Measurements from ENCODE around the gene LPO.

Gene LPO

DNA sequence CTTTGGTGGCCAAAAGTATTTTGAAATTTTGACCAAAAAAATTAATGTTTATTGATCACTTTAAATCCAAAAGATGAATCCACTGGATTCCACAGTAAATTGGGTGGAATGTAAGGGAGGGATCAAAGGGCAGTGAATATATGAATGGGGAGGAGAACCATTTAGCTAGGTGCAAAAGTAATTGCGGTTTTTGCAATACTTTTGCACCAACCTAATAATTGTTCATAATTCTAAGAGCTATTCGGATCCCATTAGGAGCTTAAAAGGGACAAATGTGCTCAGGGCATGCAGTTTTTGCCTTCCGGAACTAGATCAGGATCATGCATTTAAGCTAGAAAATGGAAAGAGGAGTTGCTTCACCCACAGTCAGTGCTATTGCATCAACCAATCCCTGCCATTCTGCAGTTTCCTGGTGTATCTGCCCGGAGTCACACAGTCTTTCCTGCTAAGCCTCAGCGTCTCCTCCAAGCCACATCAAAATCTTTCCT lies at the start of gene LPO:
TSS of gene LPO (plus strand) at position 438 of the 488 bp plus-strand sequence. CDS start 4,396 bp downstream, outside the sequence.
- DNase-seq: no peak

DNA sequence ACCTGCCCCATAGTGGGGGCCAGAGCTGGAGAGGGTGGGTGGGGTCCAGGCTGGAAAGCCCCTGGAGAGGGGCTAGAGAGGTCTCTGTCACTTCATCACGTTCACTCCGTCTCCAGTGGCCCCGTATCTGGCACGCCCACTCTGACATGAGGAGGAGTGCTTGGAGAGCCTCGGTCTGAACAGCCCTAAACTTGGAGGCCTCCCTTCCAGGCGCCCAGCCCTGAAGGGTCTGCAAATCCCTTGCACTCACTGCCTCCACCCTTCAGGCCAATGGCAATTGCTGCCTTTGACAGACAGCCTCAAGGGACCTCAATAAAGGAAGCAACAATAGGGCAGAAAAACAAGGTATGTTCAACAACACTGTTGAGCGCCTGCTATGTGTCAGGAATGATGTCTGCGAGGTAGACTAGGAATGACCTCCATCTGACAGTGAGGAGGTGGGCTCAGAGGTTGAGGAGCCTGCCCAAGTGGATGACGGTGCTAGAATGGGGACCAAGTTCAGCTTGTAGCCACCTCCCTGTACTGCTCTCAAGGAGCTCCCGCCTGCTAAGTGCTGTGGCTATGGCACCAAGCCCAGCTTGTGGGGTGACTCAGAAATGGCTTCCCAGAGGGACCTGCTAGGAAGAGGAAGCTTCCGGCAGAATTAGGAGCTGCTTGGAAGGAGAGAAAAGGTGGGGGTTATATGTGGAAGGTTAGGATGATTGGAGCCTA lies 48.8 kb upstream of the LPO start:
- DNase-seq: no peak

DNA sequence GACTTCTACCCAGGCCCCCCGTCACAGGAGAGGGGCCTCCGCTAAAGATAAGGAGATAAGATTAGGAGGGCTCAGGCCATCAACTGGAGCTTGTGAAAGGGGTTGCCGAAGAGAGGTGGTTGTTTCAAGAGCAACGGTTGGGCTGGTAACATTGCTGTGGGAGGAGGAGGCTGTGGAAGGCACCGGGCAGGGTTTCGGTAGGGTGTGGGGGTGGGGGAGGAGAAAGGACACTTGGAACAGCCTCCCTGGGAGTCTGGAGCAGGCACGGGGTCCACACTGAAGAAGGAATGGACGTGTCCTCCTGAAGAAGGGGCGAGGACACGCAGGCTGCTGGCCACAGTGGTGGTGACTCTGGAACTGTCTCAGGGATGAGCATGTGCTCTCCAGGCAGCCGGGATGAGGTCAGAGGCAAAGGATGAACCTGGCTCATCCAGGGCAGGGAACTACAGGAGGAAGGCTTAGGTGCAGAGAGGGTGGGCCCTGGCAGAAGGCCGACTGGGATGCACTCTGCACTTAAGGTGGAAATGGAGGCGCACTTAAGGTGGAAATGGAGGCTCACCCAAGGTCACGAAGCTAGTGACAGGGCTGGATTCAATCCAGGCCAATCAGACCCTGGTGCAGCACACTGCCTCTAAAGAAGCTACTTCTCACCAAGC lies 47.0 kb upstream of the LPO start:
- DNase-seq: no peak

DNA sequence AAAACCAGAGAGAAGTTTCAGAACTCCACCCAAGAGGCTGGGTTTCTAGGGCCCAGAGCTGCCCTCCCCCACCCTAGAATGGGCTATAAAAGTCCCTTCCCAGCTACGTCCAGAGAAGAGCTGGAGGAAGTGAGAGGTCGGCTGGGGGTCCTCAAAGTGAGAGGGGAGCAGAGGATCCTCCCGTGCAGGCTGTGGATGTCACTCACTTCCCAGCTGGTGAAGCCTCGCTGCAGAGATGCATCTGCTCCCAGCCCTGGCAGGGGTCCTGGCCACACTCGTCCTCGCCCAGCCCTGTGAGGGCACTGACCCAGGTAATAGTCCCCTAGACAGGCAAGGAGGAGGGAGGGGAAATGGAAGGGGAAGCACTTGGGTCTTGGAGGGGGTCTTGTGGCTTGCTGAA lies 45.8 kb upstream of the LPO start, which contains the start of gene EPX:
TSS of gene EPX (plus strand) at position 115 of the 400 bp plus-strand sequence. CDS start at position 236, 121 bp downstream.
- no peak for DNase-seq

DNA sequence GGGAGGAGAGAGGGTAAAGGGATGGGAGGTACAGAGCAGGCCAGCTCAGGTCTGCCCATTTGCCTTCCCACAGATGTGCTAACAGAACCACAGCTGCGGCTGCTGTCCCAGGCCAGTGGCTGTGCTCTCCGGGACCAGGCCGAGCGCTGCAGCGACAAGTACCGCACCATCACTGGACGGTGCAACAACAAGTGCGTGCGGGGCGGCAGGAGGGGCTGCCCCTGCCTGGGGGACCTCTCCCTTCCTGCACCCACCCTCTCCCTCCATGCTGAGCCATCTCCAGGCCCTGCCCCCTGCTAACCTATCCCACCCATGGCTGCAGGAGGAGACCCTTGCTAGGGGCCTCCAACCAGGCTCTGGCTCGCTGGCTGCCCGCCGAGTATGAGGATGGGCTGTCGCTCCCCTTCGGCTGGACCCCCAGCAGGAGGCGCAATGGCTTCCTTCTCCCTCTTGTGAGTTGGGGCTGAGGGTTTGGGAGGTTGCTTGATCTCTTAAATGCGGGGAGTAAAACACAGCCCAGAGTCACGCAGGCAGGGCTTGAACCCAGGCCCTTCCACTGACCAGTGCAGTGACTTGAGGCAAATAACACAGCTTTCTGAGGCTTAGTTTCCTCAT lies 44.6 kb upstream of the LPO start:
- DNase-seq: no peak

DNA sequence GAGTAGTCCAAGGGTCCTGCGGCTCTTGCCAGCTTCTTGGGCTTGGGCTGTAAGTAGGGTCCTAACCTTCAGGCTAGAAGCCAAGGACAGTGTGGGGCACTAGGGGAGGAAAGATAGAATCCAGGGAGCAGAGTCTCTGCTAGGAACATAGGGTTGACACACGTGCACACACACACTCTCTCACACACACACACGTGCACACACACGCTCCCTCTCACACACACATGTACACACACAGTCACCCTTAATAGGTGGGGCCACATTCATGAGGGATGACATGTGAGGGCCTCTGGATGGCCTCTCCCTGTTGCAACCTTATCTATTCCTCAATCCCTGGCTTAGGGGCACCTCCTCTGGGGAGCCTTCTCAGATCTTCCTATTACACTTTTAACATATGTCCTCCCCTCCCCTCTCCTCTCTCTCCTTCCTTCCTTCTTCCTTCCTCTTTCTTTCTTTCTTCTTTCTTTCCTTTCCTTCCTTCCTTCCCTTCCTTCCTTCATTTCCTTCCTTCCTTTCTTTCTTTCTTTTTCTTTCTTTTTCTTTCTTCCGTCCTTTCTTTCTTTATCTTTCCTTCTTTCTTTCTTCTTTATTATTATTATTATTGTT lies 42.8 kb upstream of the LPO start:
- no peak for DNase-seq

DNA sequence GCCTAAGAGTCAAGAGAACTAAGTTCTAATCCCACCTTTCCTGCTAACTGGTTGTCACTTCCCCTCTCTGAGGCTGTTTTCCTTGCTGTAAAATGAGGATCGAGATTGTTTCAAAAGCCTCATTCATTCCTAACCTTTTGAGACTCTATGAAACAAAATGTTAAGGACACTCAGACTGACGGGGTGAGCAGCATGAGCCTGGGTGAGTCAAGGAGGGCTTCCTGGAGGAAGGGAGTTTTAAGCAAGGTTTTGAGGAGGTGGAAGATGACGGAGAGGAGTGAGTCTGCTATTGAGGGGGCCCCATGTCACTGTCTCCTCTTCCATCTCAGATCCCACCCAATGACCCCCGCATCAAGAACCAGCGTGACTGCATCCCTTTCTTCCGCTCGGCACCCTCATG lies 41.8 kb upstream of the LPO start:
- DNase-seq: no peak

DNA sequence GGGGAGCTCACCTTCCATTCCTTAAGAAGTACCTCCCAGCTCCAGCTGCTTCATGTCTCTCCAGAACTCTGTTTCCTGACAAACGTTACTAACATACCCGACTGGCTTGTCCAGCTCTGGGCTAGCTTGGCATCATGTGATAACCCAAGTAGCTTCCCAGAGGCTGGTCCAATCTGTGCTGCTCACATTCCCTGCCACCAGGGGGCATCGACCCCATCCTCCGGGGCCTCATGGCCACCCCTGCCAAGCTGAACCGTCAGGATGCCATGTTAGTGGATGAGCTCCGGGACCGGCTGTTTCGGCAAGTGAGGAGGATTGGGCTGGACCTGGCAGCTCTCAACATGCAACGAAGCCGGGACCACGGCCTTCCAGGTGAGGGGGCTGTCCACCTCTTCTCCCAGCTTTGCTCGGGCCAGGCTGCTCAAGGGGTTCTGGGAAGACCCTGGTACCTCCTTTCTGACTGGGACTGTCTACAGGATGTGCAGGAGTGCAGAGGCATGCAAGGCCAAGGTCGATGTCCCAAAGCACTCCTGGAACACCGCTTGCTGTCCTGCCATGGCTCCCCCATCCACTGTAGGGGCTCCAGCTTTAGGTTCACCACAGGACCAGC lies 38.3 kb upstream of the LPO start:
- peak; percentile 70 for DNase-seq

DNA sequence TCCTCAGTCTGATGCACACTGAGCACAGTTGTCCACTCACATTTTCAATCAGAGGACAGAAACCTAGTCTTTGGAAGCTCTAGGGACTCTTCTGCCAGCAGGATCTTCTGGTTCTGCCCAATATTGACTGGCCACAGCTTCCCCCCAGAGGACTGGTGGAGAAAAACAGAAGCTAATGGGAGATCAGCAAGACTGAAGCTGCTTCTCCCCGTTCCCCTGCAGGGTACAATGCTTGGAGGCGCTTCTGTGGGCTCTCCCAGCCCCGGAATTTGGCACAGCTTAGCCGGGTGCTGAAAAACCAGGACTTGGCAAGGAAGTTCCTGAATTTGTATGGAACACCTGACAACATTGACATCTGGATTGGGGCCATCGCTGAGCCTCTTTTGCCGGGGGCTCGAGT lies 35.5 kb upstream of the LPO start:
- DNase-seq: no peak

DNA sequence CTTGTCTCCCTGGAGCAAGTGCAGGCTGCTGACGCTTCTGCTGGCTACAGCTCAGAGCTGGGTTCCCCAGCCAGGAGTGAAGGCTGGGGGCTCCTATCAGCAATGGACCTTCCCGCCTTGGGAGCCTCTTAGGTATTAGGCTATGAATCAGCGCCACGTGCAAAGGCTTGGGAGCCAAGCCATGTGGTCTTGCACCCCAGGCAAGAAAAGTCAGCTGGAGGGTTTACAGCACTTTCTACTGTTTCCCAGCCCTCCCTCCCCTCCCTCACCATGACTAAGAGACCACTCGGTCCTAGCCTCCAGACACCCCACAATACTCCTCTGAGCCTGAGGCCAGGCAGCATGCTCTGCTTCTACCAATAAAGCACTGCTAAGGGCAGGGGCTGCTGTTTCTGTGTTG lies 33.6 kb upstream of the LPO start:
- no peak for DNase-seq

DNA sequence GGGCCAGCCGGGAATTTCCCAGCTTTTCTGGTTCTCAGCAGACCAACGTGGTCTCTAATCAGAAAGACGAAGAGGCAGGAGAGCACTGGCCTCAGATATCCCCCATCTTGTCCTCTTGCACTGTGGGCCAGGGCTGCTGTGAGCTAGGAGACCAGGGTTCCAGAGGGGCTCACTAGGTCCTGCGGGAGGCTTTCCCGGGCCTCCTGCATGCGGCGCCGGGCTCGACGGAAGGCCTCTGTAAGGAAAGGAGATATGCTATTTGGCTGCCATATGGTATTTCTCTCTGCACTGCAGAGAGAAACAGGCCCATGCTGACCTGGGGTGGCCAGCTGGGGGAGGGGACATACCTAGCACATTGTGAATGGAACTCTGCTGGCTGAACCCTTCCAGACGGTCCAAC lies 32.4 kb upstream of the LPO start:
- DNase-seq: no peak

DNA sequence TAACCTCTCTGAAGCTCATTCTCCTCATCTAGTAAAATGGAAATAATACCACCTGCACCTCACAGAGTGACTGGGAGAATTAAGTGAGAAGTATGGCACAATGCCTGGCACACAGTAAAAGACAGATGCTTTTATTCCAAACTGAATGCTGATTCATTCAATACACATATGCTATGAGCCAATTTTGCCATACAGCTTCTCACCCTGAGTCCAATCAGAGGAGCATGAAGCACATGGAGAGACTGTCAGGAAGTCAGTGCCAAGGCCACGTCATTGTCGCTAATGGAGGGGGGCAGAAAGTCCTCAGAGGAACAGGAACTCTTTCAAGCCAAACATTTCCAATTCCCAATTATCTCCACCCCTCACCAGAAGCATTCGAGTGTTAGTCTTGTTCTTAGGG lies 30.9 kb upstream of the LPO start:
- no peak for DNase-seq

DNA sequence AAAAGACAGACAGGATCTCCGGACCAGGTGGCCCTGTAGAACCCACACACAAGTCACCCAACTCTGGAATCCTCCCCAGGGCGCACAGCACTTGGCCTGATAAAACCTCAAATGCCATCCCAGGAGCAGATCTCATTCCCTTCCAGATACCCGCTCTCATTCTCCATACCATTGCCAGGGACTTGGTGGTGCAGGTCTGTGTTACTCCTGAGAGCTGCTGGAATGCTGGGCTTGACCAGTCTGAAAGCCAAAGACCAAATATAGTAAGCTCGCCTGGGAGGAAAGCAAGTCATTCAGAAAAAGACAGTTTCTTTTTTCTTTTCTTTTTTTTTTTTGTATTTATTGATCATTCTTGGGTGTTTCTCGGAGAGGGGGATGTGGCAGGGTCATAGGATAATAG lies 30.0 kb upstream of the LPO start:
- no peak for DNase-seq

DNA sequence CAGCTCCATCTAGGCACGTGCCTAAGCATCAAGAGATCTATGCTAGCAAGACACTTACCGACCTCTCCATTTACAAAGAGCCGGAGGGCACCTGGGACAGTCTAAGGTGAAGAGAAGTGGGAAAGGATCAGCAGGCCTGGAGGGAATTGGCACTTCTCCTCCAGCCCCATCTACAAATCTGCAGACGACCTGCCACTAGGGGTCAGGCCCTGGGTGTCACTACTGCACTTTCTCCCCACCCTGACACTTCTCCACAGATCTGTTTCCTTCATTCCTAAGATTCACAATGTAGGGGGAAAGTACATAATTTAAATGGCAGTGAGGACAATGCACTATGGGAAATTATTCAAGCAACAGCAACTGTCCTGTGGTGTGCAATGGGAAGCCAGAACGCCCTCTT lies 27.5 kb upstream of the LPO start:
- DNase-seq: no peak

DNA sequence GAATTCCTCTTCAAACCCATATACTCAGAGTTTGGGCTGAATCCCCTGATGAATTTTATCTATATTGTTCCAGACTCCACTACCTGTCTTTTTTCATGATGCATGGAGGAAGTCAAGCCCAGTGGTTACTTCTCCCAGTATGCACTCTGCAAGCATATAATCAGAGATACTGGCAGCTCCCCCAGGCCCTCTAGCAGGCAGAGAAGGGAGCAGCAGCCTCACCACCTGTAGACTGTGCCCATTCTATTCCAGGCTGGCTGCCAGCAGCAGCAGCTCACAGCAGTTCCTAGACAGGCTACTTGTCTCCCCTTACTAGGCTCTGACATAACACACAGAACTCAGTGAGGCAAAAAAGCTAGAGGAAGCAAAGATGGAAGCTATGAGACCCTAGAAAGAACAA lies 22.7 kb upstream of the LPO start:
- no peak for DNase-seq

DNA sequence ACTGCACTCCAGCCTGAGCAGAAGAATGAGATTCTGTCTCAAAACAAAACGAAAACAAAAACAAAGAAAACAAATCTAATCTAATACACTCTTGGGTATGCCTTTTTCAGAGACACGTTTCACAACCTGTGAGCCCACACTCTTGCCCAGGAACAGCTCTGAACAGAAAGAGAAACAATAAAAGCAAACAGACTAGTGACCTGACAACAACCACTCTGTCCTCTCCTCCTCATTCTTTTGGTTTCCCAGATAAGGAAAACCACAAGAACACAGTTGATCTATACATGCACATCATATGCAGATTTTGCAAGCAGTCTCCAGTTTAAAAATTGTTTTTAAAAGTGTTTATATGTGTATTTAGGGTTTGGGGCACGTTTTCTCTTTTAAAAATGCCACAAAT lies 20.6 kb upstream of the LPO start:
- no peak for DNase-seq

DNA sequence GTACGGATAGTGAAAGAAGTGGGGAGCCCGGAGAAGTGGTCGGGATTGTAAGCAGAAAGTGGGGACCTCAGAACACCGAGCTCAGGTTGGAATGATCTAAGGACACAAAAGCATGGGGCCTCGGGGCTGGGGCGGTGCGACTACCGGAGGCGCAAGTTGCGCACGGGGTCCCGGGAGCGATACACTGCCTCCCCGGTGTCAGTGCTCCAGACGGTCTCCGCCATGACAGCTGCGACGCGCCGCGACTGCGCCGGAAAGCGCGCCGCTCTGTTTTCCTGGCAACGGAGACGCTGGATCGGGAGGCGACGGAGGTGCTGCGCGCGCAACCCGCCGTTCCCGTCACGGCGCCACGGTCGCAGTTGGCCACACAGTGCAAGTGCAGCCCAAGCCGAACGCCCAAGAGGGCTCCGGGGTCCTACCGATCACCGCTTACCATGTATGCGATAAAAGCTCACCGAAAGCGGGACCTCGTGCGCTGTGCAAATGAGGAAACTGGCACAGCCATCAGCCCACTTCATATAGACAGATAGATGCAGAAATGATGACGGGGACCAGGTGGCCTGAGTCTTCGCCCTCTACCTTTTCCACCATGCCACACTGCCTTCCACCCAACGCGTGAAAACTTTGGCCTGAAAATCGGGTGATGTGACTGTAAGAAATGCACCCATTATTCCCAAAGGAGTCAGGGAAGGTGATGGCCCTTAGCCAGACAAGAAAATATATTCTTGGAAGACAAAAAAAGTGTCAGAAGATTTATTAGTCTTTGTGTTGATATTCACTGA lies 19.2 kb upstream of the LPO start, which contains the start of gene MKS1:
TSS of gene MKS1 (minus strand) at position 249 of the 782 bp plus-strand sequence. CDS start at position 224, 25 bp downstream.
- peak; percentile 96 for DNase-seq

DNA sequence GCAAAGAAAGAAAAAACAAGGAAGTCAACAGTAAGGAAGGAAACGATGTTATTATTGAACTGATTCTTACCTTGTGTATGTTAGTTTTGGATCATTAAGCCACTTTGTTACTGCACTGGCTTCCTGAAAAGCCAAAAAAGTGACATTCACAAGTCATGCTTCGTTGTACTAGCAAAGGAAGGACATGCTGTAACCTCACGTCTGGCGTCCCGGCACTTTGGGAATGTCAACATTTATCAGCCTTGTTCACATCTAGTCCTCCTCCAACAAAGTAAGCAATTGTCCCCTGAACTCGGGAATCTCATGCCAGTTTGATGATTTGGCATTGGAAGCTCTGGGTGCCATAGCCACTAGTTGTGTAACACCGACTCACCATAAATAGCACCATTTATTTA lies 18.6 kb upstream of the LPO start:
- DNase-seq: no peak

DNA sequence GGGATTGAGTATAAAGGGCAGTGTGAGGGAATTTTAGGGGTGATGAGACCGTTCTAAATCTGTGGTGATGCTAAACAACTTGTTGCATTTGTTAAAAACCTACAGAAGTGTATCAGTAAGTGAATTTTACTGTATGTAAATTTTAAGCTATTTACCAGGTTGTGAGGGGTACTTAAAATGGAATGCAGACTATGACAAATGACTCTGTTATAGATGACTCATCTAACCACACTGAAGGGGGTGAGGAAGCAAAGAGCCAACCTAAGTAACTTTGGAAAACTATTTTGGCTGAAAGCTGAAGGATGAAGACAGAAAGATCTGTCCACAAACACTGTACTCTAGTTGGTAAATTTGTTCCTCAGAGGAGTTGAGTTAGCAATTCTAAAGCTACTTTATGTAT lies 14.1 kb upstream of the LPO start:
- no peak for DNase-seq

DNA sequence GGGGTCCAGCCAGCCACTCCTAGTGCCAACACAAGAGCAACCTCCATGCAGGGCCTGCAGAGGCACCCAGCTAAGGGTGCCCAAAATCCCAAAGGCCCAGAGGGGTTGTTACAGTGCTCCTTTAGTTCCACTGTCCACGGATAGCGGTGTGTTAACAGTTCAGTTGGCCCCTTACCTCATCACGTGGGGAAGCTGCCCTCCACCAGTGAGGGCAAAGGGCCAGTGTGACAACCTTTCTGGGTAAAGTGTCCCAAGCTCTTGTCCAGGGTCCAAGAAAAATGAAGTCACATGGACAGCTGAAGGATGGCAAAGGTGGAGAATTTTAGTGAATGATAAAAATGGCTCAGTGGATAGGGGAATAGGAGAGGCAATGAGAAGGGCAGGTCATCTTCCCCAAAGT lies 10.7 kb upstream of the LPO start:
- DNase-seq: no peak

DNA sequence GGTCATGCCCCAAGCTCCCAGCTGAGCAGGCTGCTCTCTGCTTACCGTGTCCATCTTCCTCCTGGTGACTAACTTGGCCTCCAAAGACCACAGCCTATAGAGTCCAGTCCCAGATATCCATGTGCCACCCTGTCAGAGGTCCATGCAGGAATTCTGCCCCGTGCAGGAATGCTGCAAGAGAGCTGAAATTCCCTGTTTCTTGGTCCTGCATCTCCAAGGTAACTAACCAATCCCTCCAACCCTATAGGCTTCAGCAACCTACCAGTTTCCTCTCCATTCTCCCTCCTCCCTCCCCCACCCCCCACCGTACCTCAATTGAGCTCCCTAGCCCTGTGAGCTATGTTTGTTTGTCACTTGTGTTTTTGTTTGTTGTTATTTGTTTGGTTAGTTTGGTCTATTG lies 9.7 kb upstream of the LPO start:
- DNase-seq: no peak

DNA sequence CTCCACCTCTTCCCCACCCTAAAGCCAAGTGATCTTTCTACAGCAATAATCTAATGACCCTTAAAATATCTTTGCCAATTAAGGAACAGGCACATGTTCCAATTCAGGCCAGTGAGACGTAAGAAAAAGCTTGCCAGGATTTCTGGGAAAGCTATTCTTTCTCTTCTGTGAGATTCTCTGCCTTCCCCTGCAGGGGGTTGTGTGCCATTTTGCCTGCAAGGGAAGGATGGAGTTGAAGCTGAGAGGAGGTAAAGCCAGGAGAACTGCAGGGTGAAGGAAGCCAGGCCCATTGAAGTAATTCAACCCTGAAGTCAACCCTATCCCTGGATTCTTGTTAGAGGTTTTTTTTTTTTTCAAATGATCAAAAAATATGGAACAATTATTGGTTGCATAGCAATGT lies 9.0 kb upstream of the LPO start:
- no peak for DNase-seq
